ENCODE data around the gene ZNF701.
"Not testable (repeated sequence)": the region's sequence is repeated elsewhere in the genome, so short reads cannot be mapped to it uniquely, and the experiment has no call there.

The ZNF701 gene

GRCh38 chr19:52567921-52568320, 2.2 kb upstream of the ZNF701 start:
- DNase-seq = no peak

- DNase-seq = not testable (repeated sequence)
Measured at GRCh38 chr19:52569638-52569999, 468 bp upstream of the ZNF701 start.

GRCh38 chr19:52584736-52585440, 14.8 kb downstream of the ZNF701 start:
- DNase-seq = no peak

GRCh38 chr19:52585604-52586003, 15.5 kb downstream of the ZNF701 start:
- DNase-seq = no peak

- DNase-seq = no peak
Measured at GRCh38 chr19:52590728-52591127, 20.6 kb downstream of the ZNF701 start.

- no peak for DNase-seq
Measured at GRCh38 chr19:52592301-52592700, 22.2 kb downstream of the ZNF701 start.

GRCh38 chr19:52593441-52593840, 23.4 kb downstream of the ZNF701 start:
- DNase-seq = not testable (repeated sequence)

- no peak for DNase-seq
Measured at GRCh38 chr19:52599241-52599640, 29.2 kb downstream of the ZNF701 start.

GRCh38 chr19:52600639-52601024, 30.5 kb downstream of the ZNF701 start:
- DNase-seq = no peak

GRCh38 chr19:52601025-52601973, 31.2 kb downstream of the ZNF701 start:
- no peak for DNase-seq

- not testable (repeated sequence) for DNase-seq
Measured at GRCh38 chr19:52601974-52602366, 31.9 kb downstream of the ZNF701 start.

- DNase-seq = no peak
Measured at GRCh38 chr19:52602941-52603340, 32.9 kb downstream of the ZNF701 start.

GRCh38 chr19:52603558-52604207, 33.6 kb downstream of the ZNF701 start:
- no peak for DNase-seq

GRCh38 chr19:52613299-52613906, 43.3 kb downstream of the ZNF701 start:
- no peak for DNase-seq

- no peak for DNase-seq
Measured at GRCh38 chr19:52621376-52621775, 51.3 kb downstream of the ZNF701 start.

- DNase-seq = no peak
Measured at GRCh38 chr19:52622261-52622660, 52.2 kb downstream of the ZNF701 start.

- DNase-seq = no peak
Measured at GRCh38 chr19:52626915-52627314, 56.8 kb downstream of the ZNF701 start.

GRCh38 chr19:52627441-52627840, 57.4 kb downstream of the ZNF701 start:
- DNase-seq = not testable (repeated sequence)

GRCh38 chr19:52635786-52636570, 65.9 kb downstream of the ZNF701 start:
- DNase-seq = no peak
